GM19238 (cell line): ENCODE measurements around the gene RHOBTB3.
A peak's percentile ranks its signal among the peaks of the same experiment; 100 is the strongest.
"Not testable (repeated sequence)": the region's sequence is repeated elsewhere in the genome, so short reads cannot be mapped to it uniquely, and the experiment has no call there.

Source experiments
- DNase-seq: peaks from one replicate; pipeline ENCODE4 v3.0.0; 2011; ENCODE audit warnings: low spot score; ENCODE audit not compliant: insufficient read length

Gene RHOBTB3

DNA sequence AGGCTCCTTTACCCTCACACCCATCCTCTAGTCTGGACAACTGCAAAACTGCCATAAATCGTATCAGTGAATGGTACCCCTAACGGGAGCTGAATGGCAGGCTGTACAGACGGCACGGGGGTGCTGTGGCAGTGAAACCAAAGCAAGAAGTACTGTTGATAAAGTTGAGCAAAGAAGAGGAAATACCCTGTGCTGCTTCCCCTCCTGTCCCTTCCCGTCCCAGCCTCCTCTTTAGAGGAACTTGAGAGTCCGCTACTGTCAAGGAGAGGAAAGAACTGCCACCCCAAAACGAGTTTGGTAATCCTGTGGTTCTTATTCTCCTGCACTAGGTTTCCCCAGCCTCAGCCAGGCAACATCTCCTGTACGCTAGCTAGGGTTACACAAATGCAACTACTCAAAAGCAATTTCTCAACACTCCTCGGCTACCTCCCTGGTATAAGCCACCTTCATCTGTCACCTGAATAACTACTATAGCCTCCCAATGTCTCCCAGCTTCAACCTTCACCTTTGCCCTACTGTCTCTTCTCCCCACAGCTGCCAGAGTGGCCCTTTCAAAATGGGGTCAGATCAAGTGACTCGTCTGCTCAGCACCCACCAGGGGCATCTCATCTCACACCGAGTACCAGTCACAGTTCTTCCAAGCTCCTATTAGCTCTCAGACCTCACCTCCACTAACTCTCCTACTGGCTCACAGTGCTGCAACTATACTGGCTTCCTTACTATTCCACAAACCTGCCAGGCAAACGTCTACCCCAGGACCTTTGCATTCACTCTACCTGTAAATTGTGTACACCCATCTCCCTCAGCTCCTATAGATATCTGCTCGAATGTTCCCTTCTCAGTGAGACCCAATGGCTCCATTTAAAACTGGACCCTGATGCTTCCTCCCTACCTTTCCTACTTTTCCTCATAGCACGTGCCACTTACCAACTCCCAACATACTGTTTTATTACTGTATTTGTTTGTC lies 87.3 kb downstream of the RHOBTB3 start:
- no peak for DNase-seq

DNA sequence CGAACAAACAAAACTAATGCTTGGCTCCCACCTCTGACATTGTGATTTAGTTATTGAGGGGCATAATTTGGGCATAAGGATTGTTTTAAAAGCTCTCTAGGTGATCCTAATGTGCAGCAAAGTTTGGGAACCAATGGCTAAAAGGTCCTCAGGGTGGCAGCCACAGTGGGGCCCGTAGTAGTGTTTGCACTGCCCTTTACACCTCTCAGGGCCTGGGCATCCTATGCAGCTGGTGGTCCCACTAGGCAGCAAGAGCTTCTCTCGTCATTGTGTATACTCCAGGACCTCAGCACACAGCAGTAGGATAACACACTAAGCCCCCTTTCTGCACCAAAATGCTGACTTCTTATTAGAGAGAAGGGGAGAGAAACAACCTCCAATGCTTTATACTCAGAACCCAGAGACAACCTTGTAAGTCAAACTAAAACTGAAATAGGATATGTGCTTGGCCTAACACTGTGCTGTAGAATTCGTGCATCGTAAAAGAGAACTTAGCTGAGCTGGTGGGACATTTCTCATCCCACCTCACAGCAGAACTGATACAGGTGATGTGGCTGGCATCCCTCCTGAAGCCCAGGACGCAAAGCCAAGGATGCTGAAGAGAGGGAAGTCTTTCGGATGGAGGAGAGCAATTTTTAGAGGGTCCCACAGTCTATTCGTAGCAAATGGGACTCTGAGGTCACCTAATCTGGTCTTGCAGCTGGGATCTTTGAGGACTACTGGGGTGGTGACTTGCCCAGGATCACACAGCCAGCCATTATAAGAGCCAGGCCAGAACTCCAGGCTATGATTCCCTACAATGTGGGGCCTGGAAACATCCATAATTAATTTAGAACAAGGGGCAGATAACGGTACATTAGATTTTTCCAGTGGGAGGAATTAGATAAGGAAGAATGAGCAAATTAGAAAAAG lies 90.2 kb downstream of the RHOBTB3 start:
- DNase-seq, result no peak

DNA sequence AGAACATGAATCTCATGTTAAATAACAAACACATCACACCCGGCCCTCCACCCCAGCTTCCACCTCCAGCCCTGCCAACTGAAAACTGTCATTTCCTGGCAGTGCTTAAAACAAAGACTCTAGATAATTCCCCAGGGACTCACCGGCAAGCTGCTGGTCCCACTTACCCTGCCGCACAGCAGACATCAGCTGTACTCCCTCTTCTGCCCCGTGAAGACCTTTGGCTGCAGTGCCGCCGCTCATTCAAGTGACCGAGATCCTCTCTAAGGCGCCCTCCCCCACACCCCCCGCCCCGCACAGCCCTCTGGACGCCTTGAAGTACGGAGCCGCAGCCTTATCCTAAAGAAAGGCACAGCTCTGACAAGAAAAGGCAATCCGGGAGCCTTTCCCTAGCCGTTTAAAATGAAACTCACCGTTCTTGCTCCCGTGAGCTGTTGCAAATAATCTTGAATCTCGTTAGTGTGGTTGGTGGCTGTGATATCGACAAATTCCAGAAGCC lies 91.0 kb downstream of the RHOBTB3 start:
- DNase-seq, result peak; percentile 46

DNA sequence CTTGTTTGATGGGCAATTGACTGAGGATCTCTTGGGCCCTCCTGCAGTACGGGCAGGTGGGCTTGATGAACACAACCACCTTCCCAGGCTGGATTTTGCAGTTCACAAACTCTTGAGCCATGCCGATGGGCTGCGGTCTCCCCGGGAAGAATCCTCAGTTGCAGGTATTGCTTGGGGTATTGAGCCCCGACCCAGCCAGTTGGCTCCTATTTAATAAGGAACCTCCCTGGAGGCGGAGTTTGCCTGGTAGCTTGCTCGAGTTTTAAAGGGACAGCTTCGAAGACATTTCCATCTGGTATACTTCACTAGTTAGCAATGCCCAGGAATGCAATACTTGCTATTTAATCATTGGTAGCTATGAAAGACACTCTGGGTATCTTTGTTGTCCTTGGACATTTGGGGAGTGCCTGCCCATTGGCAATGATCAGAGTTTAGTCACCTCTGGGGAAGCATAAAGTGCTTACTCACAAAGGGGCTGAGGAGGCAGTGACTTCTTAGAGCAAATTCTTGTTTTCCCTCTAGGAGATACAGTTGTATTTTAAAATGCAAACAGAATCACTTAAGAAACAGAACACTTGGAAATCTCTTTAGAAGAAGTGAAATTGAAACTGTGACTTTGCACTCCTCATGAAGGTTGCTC lies 91.5 kb downstream of the RHOBTB3 start, which contains the start of gene GLRX:
Gene GLRX (minus strand): TSS at position 185 of the 640 bp plus-strand sequence. CDS start 64 bp downstream, at position 121.
- no peak for DNase-seq

DNA sequence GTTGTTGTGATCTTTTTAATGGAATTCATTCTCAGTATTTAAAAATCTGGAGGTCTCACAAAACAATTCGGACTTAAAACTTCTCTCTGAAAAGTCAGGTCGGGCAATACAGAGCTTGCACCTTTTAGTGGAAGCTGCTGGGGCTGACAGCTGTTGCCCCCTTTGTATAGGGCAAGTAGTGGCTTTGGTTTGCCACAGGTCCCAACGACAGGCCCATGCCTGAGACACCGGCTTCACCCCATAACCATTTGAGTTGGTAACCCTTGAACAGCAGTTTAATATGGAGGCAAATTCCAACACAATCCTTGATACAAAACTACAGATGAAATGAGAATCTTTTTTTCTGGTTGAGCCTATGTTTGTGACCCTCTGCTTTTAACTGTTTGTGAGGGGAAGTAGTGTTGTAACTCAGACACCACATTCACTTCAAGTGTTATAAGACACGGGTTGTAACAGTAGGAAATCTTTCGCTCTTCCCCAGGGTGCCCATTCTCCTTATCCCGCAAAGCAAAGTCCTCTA lies 92.1 kb downstream of the RHOBTB3 start:
- no peak for DNase-seq

DNA sequence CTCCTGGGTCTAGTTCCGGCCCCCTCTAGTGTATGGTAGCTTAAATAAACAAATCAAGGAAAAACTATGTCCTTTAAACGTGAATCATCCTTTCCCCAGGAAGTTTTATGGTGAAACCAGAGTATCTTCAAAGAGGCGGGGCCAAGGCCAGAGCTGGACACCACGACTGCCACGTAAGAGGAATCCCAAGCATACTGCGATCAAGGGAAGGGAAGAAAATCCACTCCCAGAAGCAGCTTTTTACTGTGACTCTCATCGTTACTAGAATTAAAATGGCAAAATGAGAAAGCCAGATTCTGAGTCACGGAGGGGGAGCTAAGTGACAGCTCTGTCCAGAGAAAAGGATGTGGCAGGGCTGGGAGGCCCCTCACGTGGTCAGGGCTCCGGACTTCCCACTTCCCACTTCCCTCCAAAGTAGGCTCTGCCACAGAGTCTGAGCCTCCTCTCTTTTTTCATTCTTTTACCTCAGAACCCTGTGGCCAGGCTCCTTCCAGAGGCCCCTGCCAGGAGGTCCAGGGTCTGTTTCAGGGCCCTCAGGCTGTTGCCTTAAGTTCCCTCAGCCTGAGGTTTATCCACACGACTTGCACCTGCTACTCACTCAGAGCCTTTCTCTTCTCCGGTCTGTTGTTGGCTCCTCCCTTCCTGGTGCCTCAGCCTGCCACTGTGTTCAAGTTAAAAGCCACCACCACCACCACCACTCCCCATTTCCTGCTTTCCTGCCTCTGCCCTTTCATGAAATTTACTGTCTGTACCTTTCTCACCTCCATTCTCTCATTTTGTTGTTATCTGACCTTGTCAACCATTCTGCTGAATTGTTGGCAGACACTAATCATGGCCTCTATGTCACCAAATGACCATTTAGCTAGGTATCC lies 92.8 kb downstream of the RHOBTB3 start:
- no peak for DNase-seq

DNA sequence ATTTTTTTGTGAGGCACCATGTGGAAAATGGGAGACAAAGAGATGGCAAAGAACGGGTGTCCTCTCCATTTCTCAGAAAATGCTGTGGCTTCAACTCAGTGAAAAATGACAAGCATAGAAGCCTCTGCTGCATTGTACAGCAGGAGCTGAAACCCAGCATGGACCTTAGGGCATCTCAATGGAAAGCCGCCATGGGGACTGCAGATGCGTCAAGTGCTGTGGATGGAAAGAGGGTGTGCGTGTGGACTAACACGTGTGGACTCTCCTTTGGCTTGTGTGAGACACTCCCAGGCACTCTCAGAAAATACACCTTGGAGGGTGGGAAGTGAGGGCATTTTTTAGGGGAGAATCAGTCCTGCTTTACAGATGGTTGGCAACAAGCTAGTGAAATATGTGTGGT lies 93.6 kb downstream of the RHOBTB3 start:
- DNase-seq, result no peak

DNA sequence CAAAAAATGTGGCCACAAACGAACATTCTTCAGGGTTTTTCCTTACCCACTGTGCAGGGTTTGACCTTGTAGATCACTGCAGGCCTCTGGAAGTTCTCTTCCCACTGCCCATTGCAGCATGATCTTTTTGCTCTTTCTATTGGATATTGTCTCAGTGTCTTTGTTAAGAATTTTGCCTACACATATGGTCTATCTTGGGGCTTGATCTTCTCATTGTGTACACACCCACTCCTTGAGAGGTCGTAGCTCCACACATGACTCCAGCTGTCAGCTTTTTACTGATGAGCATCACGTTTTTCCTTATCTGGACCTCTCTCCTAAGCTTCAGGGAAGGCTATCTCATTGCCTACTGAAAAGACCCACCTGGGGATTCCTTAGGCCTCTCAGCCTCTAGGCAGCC lies 94.4 kb downstream of the RHOBTB3 start:
- no peak for DNase-seq

DNA sequence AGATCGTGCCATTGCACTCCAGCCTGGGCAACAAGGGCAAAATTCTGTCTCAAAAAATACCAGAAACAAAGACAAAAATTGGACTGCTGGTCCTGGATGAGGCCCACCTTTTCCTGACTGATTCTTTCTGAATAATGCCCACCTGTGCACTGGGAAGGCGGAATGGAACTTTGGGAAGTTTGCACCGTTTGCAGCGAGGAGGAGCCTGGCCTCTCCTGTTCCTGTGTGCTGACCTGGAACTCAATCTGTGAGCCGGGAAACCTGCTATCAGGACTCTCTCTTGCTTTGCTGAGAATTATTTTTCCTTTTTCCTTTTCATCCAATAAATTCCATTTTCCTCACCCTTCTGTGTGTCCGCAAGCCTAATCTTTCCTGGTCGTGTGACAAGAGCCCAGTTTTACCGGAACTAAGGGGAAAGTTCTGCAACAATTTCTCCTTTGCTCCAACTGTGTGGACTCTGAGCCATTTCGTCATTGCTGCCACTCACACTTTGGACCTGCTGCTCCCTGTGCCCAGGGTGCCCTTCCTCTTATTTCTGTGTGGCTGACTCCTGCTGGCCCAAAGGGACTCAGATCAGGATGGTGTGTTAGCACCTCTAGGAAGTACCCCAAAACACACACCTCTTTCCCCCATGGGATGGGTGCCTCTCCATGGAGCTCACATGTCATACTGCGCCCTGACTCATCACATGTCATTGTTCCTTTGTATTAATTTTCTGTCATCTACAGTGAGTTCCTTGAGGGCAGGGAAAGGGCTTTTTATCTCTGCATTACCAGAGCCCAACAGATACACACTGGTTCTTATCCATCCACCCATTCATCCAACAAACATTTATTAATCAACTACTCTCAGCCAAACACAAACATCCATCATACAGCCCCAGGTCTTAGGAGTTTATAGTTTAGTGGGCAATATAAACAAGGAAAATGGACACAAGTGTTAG lies 96.1 kb downstream of the RHOBTB3 start:
- DNase-seq, result no peak

DNA sequence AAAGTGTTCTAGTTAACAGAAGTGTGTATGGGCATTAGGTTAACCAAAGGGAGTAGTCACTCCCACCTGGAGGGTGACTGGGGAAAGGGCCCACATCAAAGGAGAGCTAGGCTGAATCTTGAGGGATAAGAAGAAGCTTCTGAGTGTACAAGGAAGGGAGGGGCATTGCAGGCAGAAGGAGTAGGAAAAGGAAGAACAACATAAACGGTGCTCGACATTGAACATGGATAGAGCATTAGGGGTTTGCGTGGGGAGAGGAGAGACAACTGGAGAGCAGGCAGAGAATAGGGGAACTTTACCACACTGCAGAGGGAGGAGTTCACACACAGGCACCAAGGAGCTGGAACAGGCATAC lies 96.7 kb downstream of the RHOBTB3 start:
- DNase-seq, result no peak

DNA sequence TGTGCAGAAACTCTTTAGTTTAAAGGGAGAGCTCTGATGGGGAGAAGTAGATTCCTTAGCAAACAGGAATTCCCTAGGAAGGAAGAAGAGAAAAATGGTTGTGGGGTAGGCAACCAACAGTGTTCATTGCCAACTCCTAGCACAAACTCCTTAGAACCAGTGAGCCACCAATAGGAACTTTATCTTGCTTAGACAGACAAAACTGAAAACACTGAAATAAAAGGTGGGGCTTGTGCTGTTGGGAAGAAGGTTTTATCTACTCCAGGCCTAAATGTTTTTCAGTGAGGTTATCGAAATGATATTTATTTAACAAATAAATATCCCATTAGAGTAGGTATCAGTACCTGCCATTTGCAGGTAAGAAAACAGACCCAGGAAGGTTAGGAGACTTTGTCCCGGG lies 99.1 kb downstream of the RHOBTB3 start:
- no peak for DNase-seq

DNA sequence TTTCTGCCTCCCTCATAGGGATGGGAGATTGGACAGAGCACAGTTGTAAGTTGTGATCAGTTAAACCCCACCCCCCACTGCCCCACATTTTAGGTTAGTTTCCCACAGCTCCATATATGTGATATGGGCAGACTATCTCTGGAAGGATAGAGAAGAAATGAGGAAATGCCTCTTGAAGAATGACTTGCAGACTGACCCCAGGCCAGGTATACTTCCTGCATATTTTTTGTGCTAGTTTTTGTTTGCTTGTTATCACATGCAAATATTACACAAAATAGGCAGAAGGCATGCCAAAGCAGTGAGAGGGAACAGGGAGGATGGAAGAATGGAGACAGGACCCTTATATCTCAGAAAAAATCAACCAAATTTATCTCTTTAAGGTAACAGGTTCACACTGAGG lies 101.5 kb downstream of the RHOBTB3 start:
- no peak for DNase-seq

DNA sequence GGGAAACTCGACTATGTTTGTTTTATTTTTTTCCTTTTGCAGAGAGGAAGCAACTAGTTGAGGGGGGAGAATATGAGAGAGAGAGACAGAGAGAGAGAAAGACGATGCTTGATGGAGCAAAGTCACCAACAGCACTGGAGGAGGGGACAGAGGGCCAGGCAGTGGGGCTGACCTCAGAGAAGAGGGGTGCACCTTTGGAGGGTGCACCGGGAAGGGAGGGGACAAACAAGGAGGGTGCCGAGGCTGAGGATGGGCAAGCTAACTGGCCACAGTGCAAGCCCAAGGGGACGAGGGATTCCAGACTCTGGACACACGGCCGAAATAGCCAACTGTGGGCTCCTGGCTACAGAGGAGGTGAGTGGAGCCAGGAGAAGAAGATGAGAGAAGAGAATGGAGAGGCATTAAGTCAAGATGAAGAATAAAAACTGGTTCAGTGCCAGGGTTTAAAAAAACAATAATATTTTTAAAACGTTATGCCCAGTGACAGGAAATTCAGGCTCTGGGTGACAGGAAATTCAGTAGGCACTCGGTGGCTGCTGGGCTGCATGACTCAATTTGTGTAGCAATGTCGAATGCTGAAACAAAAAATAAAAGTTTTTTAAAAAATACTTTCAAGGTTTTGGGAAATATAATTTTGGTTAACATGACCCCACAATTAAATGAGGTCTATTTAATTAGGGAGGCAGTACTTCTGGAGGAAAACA lies 104.7 kb downstream of the RHOBTB3 start:
- no peak for DNase-seq

DNA sequence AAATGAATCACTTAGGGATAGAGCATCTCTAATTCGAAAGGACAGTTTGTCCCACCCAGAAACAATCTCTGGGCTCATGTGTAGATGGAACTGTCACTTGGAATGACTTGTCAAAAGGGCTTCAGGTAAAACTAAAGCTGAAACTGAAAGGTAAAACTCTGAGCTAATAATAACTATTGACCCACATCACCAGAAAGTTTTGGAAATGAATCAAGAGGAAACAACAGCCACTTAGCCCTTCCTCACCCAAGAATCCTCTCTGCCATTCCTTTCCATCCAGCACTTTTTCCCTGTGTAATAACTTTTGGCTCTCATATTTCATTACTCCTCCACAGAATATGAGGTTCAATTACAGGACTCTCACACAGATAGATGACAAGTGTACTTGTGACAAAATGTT lies 105.4 kb downstream of the RHOBTB3 start:
- no peak for DNase-seq

DNA sequence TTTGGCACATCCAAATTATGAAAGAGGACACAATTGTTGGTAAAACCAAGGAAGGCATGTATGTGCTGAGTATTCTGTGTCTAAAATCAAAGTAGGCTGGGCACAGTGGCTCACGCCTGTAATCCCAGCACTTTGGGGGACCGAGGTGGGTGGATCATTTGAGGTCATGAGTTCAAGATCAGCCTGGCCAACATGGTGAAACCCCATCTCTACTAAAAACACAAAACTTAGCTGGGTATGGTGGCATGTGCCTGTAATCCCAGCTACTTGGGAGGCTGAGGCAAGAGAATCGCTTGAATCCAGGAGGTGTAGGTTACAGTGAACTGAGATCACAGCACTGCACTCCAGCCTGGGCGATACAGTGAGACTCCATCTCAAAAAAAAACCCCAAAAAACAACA lies 105.8 kb downstream of the RHOBTB3 start:
- DNase-seq, result not testable (repeated sequence)

DNA sequence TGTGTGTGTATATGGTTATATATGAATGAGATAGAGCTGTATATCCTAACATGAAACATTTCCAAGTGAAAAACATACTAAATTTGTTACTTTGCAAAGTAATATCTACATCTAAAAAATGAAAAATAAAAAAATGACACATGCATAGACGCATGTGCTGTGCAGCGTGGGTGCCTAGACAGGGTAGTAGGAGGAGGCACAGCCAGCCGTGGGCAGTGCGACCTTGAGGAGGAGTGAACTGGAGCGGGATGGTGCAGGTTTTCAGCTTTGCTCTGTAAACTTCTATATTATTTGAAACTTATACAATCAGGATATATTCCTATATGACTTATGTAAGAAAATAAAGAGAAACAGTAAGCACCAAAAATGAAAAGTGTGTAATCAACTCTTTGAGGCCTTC lies 106.4 kb downstream of the RHOBTB3 start:
- no peak for DNase-seq

DNA sequence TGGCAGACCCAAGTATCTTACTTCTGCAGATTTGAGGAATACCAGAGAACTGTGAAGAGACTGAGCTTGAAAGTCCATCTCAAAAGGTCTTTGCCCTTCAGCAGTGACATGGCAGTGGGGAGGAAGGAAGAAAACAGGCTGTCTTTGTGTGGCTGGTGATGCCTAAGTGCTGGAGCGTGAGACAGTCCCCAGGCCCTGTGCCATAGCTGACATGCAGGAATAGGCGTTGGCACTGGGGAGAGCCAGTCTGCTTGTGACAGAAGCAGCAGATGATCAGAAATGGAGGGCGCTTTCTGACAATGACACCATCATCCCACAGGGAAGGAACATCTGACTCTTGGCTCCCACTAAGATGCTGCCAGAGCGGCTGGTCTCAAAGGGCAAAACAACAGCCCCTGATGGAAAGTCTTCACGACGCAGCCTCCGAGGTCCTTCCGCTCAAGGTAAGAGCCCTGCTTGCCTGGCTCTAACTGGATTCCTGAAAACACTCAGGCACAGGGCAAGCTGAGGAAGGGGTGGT lies 106.9 kb downstream of the RHOBTB3 start:
- no peak for DNase-seq

DNA sequence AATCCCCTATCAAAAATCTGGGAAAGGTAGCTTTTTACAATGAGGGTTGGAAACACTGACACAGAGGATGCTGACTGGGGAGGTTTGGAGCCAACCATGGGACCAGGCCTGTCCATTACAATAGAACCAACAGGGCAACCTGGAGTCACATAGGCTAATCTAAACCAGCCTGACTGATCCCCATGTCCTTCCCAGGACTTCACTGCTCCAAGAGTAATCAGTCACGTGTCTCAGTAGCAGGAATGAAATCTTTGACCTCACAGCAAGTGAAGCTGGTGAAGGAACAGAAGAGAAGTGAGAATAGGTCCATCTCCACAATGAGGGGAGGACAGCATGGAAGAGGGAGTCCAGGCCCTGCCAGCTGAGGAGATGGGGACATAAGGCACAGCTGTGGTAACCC lies 107.4 kb downstream of the RHOBTB3 start:
- DNase-seq, result no peak
